ENCODE data around the gene PLA1A. TPM values are rescaled to one million over a fixed set of nuclear protein-coding genes. Genes with fewer than 3 reads are reported as not detected.

Gene PLA1A
- total RNA-seq, 1 donor from 2014 or later: 1.1 TPM

Other genes with a start within 250 kb of the PLA1A start
- 33.7 and 45.6 TPM in 2 replicates for gene TMEM39A, start 134.3 kb upstream of the PLA1A start, total RNA-seq
- gene POGLUT1, start 128.9 kb upstream of the PLA1A start, total RNA-seq: 32.1 and 35.8 TPM in 2 replicates
- gene TIMMDC1, start 99.3 kb upstream of the PLA1A start, total RNA-seq: 73.0 and 76.1 TPM in 2 replicates
- 71.4 and 88.1 TPM in 2 replicates for gene CD80, start 38.3 kb upstream of the PLA1A start, total RNA-seq
- 41.2 and 43.8 TPM in 2 replicates for gene ADPRH, start 18.4 kb upstream of the PLA1A start, total RNA-seq
- gene POPDC2, start 62.7 kb downstream of the PLA1A start, total RNA-seq: 5.5 and 6.7 TPM in 2 replicates
- gene COX17, start 79.5 kb downstream of the PLA1A start, total RNA-seq: 58.8 and 58.9 TPM in 2 replicates
- 8.5 and 12.9 TPM in 2 replicates for gene CFAP91, start 105.1 kb downstream of the PLA1A start, total RNA-seq
- gene NR1I2, start 184.2 kb downstream of the PLA1A start, total RNA-seq: 1.1 and 1.2 TPM in 2 replicates